Esophagus (tissue), 2 donors: Measurements from ENCODE around the gene ENPP7. TPM values are rescaled to one million over a fixed set of nuclear protein-coding genes. Genes with fewer than 3 reads are reported as not detected.

Source experiments
- H3K27ac ChIP-seq, 2 donors: one replicate each; pipeline ENCODE4 v1.5.1; 2013; ENCODE audit warnings: low read depth in 2 of 2, mild to moderate bottlenecking in 2 of 2, inconsistent platforms in 1 of 2, low read length in 1 of 2, moderate library complexity in 1 of 2
- H3K27me3 ChIP-seq, 2 donors: one replicate each; pipeline ENCODE4 v1.6.1; 2013; ENCODE audit warnings: low read length in 2 of 2, control low read depth in 1 of 2, mild to moderate bottlenecking in 1 of 2; ENCODE audit not compliant: insufficient read depth in 2 of 2, control insufficient read depth in 1 of 2
- H3K36me3 ChIP-seq, 2 donors: one replicate each; pipeline ENCODE4 v1.6.1; 2013; ENCODE audit warnings: low read length in 1 of 2; ENCODE audit not compliant: control insufficient read depth in 2 of 2, insufficient read depth in 2 of 2
- H3K4me1 ChIP-seq, 2 donors: one replicate each; pipeline ENCODE4 v1.6.1; 2013; ENCODE audit warnings: low read length in 1 of 2; ENCODE audit not compliant: control insufficient read depth in 2 of 2, insufficient read depth in 2 of 2
- H3K4me3 ChIP-seq, 2 donors: one replicate each; pipeline ENCODE4 v1.5.1; 2013; ENCODE audit warnings: low read length in 2 of 2, mild to moderate bottlenecking in 2 of 2, low read depth in 1 of 2, moderate library complexity in 1 of 2
- H3K9me3 ChIP-seq, 2 donors: one replicate each; pipeline ENCODE4 v1.6.1; 2013; ENCODE audit warnings: mild to moderate bottlenecking in 2 of 2, low read depth in 1 of 2, low read length in 1 of 2, moderate library complexity in 1 of 2; ENCODE audit not compliant: control insufficient read depth in 2 of 2, insufficient read depth in 1 of 2
- WGBS, 2 donors: extraction: QIAGEN DNeasy Blood & Tissue Kit; methylation state at CpG; one replicate each; pipeline ENCODE4 v1.1.7; 2013; 5-methylcytosine and 5-hydroxymethylcytosine counted together
- polyA plus RNA-seq, 2 donors: library from polyadenylated mRNA; stranded (reverse); fragments of 200-250 nt; gene quantifications; one replicate each; pipeline ENCODE4 v1.2.3, GENCODE V29; 2013
- donor health status: healthy with polysubstance abuse.
- donor health status: Bipolar disorder and iron deficiency.

Gene ENPP7
- polyA plus RNA-seq, 2 donors: not detected

GRCh38 chr17:79783891-79784290 lies 53.1 kb downstream of the ENPP7 start:
- WGBS, 2 donors: 93 to 96% methylated on average over 18 of the region's 18 CpGs
- Histone ChIP-seq H3K4me3 (no peak overlapping the region), H3K4me1 (peaks cover 0 to 3% of the 10 kb centered on the region in 2 donors), H3K27me3 (no peaks in the 10 kb centered on the region), H3K9me3 (no peaks in the 10 kb centered on the region), H3K27ac (no peak overlapping the region), H3K36me3 (peaks cover 0 to 3% of the 10 kb centered on the region in 2 donors)

- Histone ChIP-seq H3K36me3 (peaks cover 0 to 3% of the 10 kb centered on the region in 2 donors), H3K27me3 (peaks cover 0 to 2% of the 10 kb centered on the region in 2 donors), H3K4me1 (no peaks in the 10 kb centered on the region), H3K9me3 (no peaks in the 10 kb centered on the region), H3K4me3 (no peak overlapping the region), H3K27ac (no peak overlapping the region)
- WGBS, 2 donors: 95 to 97% methylated on average over 31 of the region's 31 CpGs
Measured at GRCh38 chr17:79784353-79785016, 53.7 kb downstream of the ENPP7 start.

DNA sequence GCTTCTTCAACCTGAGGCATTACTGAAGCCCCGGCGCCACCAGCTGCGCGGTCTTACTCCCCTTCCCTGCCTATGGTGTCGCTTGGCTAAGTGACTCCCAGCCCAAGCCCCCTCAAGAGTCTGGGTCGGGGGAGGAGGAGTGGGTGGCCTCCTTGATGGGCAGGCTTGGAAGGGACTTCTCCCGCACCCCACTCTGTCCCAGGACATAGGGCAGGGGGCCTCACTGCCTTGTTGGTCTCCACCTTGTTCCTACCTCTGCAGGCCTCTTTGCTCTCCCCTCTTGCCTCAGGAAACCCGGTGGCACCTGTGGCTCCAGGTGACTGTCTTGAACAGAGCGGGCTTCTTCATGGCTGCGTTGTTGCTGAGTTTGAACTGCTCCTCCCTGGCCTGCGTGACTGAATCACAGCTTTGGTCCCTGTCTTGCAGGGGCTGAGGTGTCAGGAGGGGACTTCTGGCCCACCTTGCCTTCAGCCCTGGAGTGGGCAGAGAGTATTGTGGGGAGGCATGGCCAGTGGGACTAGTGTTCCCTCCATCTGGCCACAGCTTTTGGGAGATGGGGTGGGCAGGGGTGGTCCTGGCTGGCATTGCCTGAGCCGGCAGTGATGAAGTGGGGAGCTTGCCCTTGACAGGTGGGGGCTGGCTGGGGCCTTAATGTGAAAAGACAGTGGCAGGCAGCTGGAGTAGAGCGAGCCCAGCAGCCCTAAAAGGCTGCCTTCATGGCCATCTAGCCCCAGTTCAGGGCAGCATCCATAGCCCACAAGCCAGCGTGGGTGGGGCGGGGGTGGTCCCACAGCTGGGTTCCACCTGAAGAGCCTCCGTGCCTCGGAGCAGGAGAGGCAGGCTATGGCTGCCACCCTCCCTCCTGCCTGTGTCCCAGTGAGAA lies 54.5 kb downstream of the ENPP7 start:
- peaks cover 0 to 10% of the 10 kb centered on the region in 2 donors for H3K27me3 ChIP-seq
- WGBS, 2 donors: 93 to 95% methylated on average over 17 of the region's 17 CpGs
- no peak overlapping the region for H3K27ac ChIP-seq
- no peaks in the 10 kb centered on the region for H3K9me3 ChIP-seq
- no peak overlapping the region for H3K4me3 ChIP-seq
- H3K4me1 ChIP-seq: peaks cover 0 to 7% of the 10 kb centered on the region in 2 donors
- H3K36me3 ChIP-seq: peaks cover 0 to 3% of the 10 kb centered on the region in 2 donors

GRCh38 chr17:79785900-79786810 lies 55.4 kb downstream of the ENPP7 start:
- Histone ChIP-seq H3K9me3 (peaks cover 0 to 2% of the 10 kb centered on the region in 2 donors), H3K36me3 (peaks cover 0 to 3% of the 10 kb centered on the region in 2 donors), H3K27ac (no peak overlapping the region), H3K4me1 (peaks cover 0 to 13% of the 10 kb centered on the region in 2 donors), H3K4me3 (no peak overlapping the region), H3K27me3 (peaks cover 0 to 19% of the 10 kb centered on the region in 2 donors)
- WGBS, 2 donors: 89 to 92% methylated on average over 15 of the region's 15 CpGs

DNA sequence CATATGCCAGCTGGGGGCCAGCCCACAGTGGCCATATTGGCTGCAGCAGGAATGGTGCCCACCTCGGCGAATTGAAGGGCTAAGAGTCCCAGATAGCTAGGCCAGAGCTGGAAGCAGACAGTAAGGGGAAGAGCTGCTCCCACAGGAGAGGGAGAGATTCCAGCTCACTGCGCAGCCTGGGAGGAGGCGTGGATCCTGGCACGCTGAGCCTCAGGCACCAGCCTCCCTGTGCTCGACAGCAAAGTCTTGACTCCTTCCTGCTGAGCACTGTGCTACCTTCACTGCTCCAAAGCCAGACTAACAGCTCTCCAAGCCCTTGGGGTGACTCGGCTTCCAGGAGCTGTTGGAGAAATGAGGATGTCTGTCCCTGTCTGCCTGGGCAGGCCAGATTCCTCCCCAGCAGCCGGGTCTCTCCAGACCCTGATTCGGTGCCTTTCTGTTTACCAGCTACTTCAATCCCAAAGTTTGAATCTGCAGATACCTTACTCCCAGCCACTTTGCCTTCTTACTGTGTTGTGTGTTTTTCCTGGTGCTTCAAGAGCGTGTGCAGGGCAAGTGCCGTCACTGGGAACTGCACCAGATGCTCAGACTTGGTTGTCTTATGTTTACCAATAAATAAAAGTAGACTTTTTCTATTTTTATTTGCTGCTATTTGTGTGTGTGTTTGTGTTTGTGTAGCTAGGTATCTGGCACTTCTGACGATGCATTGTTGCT lies 56.3 kb downstream of the ENPP7 start:
- H3K36me3 ChIP-seq: peaks cover 0 to 3% of the 10 kb centered on the region in 2 donors
- H3K27me3 ChIP-seq: peaks cover 0 to 26% of the 10 kb centered on the region in 2 donors
- no peak overlapping the region for H3K27ac ChIP-seq
- no peak overlapping the region for H3K4me3 ChIP-seq
- peaks cover 0 to 2% of the 10 kb centered on the region in 2 donors for H3K9me3 ChIP-seq
- WGBS, 2 donors: 80 to 84% methylated on average over 12 of the region's 12 CpGs
- H3K4me1 ChIP-seq: peaks cover 0 to 14% of the 10 kb centered on the region in 2 donors

DNA sequence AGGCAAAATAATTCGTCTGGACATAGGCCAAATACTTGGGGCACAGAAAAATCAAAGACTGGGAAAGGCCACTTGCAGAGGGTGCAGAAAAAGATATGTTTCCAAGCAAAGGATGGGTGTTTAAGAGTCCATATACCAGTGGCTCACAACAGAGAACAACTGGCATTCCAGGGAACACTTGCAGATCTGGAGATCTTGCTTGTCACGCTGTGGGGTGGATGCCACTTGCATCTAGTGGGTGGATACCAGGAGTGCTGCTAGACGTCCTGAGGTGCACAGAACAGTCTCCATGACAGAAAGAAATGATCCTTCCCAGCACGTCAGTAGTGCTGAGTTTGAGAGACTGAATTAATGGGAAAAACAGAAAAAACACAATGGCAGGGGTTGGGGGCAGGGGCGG lies 57.7 kb downstream of the ENPP7 start:
- Histone ChIP-seq H3K27ac (no peak overlapping the region), H3K9me3 (peaks cover 0 to 4% of the 10 kb centered on the region in 2 donors), H3K27me3 (peaks cover 0 to 30% of the 10 kb centered on the region in 2 donors), H3K4me1 (peaks cover 0 to 19% of the 10 kb centered on the region in 2 donors), H3K4me3 (no peak overlapping the region), H3K36me3 (peaks cover 0 to 3% of the 10 kb centered on the region in 2 donors)
- 65 to 67% methylated on average over 5 of the region's 5 CpGs for WGBS, 2 donors

DNA sequence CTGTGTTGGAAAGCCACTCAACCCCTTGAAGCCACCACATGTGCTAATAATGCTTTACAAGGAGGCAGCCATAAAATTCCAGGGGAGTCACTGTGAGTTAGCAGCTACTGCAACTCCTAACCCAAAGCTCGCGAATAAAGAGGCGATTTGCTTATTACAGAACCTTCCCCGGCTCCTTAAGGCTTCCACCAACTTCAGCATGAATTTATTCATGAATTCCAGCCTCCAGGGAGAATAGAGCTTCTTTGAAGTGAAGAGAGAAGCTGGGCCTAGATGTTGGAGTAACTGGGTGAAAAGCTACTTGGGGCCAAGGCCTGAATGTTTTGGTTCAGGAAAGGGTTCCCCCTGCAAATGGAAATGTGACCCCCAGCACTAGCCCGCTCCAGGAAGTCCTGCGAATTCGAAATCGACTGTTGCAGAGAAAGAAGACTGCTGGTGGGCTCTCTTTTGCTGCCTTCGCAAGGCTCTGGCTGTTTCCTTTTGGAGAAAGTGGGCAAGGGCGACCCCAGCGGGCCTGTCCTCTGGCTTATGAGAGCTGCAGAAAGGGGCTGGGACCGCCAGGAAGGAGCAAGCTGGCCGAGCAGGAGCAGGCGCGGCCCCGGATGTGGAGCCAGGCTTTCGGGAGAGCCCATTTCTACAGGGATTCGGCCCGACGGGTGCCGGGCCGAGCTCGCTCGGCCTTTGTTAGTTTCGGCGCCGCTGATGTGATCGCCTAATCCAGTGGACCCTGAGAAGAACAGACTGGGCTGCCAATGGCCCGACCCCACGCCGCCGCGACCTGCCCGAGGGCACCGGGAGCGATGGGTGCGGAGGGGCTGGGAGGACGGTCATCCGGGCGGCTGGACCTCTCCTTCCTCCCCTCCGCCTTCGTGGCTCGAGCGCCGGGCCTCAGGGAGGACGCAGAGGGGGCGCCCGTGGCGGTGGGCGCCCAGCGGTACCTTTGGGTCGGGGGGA lies 58.5 kb downstream of the ENPP7 start:
- H3K4me3 ChIP-seq: no peak overlapping the region
- H3K4me1 ChIP-seq: peaks cover 0 to 19% of the 10 kb centered on the region in 2 donors
- peaks cover 0 to 30% of the 10 kb centered on the region in 2 donors for H3K27me3 ChIP-seq
- 33% methylated on average over 43 to 52 of the region's 52 CpGs for WGBS, 2 donors
- H3K9me3 ChIP-seq: peaks cover 0 to 4% of the 10 kb centered on the region in 2 donors
- H3K36me3 ChIP-seq: peaks cover 0 to 3% of the 10 kb centered on the region in 2 donors
- H3K27ac ChIP-seq: no peak overlapping the region
